DMS53 treated with DMSO at 0.1 percent for 48 hours (cell line): Measurements from ENCODE around the gene AKAP13.

Experiments
- DNase-seq: peaks from one replicate; lab custom pipeline; 2025; ENCODE audit not compliant: unreplicated experiment; lab: John Stamatoyannopoulos, UW

AKAP13 gene

GRCh38 chr15:85772668-85773067 is 392.3 kb downstream of the AKAP13 start:
- no peak for DNase-seq

- DNase-seq = no peak
These were observed 392.8 kb downstream of the AKAP13 start for GRCh38 chr15:85773249-85773648.

DNA sequence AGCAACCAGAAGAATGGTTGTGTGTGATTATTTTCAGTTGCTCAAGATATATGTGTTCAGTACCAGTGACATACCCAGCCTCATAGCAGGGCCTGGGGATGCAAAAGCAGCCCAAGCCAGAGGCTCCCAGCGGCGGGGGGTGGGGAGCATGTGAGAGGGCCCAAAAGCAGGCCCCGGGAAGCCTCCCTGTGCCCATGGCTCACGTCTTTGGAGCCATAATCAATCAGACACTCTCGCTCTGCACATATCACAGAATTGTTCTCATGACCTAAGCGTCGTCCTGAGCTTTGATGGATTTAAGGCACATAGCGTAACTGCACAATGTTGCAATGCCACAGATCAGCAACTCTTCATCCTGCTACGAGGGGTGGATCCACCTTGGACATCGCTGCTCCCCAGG is 393.6 kb downstream of the AKAP13 start:
- DNase-seq = no peak

GRCh38 chr15:85777250-85778106 is 397.1 kb downstream of the AKAP13 start:
- no peak for DNase-seq

GRCh38 chr15:85778107-85778776 is 397.8 kb downstream of the AKAP13 start:
- DNase-seq = no peak

DNA sequence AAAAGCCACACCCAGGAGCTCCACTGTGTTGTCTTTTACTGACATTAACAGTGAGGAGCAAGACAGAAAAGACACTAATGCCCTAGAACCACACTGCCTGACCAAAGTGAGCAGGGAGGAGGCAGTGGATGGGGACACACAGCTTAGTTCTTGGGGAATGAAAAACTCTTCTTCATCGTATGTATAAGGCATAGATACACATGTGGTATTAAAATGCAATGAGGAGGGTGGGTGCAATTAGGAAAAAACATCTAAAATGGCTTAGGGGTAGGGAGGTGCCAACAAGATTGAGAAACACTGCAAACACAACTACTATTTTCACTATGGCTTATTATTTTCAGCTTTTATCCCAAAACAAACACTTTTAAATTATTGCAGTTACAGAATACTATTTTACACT is 398.8 kb downstream of the AKAP13 start:
- DNase-seq = no peak

DNA sequence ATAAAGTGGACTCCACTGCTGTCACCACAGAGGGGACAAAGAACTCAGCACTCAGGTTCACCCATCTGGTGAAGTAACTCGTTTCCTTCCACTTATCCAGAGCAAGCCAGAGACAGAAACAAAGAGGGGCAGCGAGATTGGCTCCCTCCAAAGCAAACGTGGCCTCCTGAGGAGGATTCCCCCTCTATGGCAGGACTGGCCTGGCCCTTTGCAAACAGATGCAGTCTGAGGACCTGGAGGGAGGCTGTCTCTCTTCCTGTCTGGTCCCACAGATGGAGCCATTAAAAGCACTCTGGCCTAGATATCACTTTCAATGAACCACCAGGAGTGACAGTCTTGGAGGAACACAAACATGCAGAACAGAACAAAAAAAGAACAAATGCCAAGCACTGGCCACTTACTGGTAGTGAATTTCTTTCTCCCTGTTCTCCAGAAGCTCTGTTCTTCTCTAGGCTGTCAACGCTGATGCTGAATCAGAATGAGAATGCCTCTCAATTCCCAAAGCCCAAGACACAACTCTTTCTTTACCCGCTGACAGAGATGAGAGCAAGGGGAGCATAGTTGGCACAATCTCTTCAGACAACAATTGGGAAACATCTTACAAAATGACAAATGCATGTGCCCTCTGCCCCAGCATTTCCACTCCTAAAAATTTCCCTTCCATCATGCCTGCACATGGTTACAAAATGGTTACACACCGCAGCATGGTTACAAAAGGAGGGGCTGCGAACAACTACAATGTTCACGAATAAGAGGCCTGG is 400.0 kb downstream of the AKAP13 start:
- DNase-seq = no peak

DNA sequence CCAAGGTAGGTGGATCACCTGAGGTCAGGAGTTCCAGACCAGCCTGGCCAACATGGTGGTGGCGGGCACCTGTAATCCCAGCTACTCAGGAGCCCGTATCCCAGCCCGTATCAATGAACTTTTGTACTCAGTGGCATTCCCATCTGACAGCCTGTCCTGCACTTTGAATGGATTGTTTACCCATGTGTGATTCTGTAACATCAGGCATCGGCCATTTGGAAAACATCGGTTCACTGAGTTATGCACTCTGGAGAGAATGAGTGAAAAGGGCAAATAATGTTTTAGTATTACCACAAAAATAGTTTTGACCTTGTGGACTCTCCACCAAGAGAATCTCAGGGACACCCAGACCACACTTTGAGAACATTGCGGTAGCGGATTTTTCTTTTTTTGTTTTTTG is 400.7 kb downstream of the AKAP13 start:
- no peak for DNase-seq

DNA sequence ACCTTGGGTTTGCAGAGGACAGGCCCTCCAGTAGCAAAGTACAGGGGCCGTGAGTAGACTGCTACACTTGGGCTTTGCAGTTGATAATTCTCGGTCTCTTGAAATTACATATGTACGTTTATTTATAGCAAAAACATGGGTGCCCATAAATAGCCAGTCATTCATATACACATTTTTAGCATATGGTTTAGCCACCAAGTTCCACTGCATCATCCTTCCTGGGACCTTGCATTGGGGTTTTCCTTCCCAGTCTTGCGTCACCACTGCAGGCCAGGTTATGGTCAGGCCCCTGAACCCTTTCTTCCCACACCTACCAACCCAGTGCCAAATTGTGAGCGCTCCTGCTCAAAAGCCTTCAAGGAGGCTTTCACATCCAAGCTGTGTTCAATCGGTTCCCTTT is 401.7 kb downstream of the AKAP13 start:
- DNase-seq = no peak

GRCh38 chr15:85785887-85786780 is 405.7 kb downstream of the AKAP13 start:
- peak; percentile 89 for DNase-seq

- DNase-seq = no peak
These were observed 406.3 kb downstream of the AKAP13 start for GRCh38 chr15:85786781-85787114.

GRCh38 chr15:85788771-85789495 is 408.5 kb downstream of the AKAP13 start:
- peak; percentile 75 for DNase-seq

- DNase-seq = no peak
These were observed 409.1 kb downstream of the AKAP13 start for GRCh38 chr15:85789496-85789875.

DNA sequence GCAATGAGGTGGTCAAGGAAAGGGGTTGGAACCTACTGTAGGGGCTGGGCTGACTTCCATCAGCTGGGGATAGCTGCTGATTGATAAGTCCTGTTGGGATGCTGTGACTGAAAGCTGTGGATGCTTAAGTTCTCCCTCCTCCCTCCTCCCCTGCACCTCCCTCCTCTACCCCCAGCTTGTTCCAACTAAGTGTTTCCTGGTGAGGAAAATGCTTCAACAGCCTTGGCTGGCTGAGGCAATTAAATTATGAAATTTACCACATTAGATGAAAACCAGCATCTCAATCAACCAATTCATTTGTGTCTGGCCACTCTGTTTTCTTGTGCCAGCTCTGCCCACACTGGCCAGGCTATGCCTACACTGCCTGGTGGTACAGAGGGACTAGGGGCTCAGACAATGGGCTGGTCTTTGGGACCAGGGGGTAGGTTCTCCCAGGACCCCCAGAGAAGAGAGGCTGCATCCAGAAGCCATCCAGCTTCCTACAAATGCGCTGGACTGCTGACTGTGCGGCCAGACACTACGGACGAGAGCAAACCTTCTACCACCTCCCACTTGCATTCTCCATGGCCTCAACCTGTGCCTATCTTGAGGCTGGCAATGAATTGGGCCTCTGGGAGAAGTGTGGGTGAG is 411.8 kb downstream of the AKAP13 start:
- DNase-seq = no peak

DNA sequence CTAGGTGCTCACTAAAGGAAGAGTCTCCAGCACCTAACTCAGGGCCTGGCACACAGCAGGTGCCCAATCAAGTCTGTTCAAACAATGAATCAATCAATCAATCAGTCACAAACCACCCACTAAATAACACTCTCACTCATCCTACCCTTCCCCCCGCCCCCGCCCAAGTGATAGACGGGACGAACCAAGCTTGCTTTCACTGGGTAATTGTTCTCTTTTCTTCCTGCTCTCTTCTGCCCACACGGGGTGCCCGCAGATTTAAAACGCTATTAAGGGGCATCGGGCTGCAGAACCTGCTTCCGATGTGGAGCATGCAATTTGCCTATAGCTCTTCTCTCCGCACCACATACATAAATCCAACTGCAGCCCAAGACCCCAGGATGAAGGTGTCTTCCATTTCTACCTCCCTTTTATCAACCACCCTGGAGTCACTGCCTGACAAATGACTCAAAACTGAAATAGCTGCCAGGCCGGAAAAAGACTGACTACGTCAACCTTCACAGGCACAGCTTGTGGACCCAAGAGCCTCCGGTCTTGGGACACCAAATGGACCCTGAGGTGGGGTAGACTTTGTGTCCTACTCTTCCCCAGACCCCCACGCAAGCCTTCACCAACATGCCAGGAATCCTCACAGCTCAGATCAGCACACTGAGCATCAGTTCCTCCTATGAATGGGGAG is 412.6 kb downstream of the AKAP13 start:
- DNase-seq = no peak

DNA sequence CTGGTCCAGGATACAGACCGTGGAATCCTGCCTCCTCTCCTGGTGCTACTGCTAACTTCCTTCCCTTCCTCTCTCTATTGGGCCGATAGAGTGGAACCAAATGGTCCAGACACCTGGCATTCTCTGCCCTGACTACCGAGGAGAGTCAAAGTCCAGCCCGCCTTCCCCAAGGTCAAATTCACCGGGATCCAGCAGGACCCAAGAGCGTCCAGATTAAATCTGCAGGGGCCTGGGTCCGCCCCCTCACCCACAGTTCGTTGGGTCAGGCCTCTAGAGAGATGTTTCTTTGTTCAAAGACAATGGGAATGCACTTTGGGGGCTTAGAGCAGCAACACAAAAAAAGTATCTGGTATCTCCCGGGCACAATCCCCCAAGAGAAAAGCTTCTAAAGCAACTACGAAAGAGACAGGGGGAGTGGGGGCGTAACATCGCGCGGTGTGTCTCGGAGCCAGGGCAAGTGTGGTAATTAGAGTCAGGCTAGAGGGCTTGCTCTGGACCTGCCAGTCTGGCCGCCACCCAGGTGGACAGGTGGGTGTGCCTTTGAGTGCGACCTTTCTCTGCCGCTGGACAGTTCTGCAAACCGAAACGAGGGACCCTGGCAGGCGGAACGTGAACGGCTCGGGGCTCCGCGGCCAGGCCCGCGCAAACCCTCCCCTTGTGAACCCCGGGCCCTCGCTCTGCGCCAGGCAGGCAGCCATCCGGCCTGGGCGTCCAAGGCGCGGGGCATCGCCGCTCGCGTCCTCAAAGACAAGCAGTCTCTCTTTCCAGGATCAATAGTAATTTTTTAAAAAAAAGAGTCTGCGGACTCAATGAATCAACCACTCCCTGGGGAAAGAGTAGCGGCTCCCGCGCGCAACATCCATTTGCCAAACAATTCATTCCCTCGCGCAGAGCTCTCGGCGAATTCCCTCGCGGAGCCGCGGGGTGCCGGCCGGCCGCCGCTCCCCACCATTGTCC is 413.5 kb downstream of the AKAP13 start:
- DNase-seq = no peak

GRCh38 chr15:85794598-85795336 is 414.4 kb downstream of the AKAP13 start, which contains the start of gene KLHL25:
TSS of gene KLHL25 (minus strand) at chr15:85794925. CDS start at chr15:85769810, 25,115 bp downstream.
- DNase-seq = peak; percentile 78
